NCI-H524 treated with DMSO at 0.1 percent for 48 hours (cell line): ENCODE data around the gene ZBTB20.

Experiments
- DNase-seq: peaks from one replicate; lab custom pipeline; 2025; lab: John Stamatoyannopoulos, UW

ZBTB20 gene

DNA sequence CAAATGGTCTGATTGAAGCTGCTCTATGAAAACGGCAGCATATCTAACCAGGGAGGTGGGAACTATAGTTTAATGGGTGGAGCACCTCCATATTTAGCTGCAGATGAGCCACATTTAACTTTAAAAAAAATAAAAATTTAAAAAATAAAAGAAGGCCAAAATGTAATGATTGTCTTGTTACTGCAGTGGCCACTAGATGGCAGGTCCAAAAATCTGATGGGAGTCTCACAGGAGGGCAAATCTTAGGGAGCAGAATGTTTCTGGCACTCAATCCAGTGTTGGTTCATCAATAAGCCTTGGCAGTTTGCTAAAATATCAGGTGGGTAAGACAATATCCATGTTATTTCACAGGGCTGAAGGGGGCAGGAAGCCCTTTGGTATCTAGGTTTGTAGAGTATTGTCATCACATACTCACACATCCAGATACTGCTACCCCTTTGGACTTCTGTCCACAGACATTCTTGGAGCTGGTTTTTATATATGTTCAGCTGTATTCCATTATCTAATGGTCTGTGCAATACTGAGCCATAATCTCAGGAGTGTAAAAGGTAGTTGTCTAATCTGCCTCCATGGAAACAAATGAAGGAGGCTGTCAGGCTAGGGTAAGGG lies 619.9 kb downstream of the ZBTB20 start:
- DNase-seq, result no peak

- DNase-seq, result no peak
Observed at GRCh38 chr3:114525278-114525677, 621.8 kb downstream of the ZBTB20 start.

- no peak for DNase-seq
Observed at GRCh38 chr3:114519415-114519814, 627.7 kb downstream of the ZBTB20 start.

DNA sequence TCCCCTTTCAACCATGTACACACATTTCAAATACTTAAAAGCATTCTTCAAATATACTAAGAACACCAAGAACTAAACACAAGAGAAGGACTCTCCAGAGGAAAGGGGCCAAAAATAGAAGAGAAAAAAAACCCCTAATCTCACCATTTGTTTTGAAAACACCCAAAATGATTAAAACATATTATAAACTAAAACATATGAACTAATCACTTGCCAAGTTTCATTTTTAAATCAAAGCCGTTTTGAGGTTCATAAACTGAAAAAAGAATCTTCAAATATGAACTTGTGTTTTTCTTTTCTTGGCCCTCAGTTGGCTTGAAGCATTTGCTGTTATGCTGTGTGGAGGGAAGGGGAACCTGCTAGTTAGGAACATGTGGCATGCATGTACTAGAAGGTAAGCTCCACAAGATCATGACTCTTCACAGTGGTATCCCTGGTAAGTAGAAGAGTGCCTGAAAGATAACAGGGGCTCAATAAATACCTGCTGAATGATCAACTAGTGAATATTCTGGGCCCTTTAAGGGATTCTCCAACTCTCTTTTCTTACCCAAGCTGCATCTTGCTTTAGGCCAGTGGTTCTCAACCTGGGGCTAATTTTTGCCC lies 628.8 kb downstream of the ZBTB20 start:
- no peak for DNase-seq

DNA sequence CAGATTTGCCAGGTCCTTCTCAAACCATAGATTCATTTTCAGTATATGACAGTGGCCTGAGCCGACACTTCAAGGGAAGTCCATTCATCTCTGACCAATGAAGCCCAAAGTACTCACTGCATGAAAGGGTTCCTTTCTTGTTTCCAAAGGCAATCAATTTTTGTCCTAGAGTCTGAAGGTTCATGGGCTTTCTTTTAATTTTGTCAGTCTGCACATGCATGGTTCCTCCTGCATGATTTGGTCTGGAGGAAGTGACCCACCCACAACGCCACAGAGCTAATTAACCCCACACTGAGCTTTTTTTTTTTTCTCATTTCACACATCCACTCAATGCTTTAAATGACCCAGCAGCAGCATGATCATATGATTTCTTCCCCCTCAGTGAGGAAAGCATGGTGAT lies 636.9 kb downstream of the ZBTB20 start:
- no peak for DNase-seq

DNA sequence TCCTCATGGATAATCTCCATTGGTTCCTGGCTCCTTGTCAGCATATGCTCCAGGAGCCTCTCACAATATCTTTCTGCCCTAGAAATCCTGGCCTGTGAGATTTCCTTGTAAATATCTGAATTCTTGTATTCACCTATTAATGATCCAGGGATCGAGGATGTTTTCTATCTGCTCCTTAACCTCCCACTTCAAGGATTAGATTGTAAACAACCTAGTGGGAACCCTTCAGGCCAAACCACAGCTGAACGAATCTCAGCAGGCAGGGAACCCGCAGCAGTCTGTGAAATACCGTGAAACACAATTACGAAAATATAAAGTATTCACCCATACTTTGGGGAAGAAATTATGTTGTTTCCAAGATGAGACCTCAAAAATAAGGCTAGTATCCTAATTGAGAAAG lies 637.3 kb downstream of the ZBTB20 start:
- DNase-seq, result no peak

DNA sequence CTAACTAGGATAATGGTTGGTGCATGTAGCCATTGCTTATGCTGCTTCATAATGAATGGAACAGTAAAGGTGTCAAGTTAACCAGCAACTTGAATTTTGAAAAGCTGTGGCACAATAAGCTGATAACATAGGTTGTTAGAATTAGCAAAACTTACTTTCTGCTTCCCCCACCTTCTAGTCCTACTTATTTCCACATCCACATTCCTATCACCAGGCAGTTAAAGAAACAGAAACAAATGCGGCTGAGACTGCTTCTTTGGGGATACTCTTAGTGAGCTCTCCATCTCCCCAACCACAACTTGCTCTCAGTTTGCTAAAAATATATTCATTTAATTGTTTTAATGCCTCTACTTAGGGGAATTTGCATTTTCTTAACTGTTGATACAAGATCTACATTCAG lies 638.1 kb downstream of the ZBTB20 start:
- DNase-seq, result no peak

- DNase-seq, result no peak
Observed at GRCh38 chr3:114508208-114508607, 638.9 kb downstream of the ZBTB20 start.

DNA sequence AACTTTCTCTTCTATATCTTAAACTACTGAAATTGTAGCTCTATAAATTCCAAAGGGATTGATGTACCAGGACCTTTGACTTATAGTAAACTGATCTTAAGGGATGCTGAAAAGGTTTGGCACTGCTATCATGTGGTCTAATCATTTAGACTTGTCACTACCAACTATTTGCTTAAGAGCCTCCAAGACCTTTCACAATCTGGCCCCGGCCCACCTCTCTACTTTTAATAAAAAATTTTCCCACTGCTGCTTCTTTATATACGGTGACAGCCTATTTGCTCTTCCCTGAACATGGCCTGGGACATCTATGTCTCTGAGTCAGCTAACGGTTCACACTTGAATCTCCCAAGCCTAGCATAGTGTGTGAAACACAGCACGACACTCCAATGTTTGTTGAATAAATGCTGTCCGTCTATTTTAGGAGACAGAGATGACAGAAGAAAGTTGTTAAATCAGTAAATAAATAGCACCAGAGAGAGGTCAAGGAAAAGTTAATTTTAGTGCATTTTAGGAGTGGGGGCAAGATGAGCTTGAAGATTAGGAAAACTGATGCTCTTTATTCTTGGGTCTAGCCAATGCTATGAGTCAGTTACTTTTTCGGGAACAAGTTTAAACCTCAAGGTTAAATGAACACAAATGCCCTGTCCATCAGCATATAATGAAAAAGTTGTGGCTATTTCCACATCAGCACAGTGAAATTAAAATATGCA lies 640.3 kb downstream of the ZBTB20 start:
- no peak for DNase-seq

DNA sequence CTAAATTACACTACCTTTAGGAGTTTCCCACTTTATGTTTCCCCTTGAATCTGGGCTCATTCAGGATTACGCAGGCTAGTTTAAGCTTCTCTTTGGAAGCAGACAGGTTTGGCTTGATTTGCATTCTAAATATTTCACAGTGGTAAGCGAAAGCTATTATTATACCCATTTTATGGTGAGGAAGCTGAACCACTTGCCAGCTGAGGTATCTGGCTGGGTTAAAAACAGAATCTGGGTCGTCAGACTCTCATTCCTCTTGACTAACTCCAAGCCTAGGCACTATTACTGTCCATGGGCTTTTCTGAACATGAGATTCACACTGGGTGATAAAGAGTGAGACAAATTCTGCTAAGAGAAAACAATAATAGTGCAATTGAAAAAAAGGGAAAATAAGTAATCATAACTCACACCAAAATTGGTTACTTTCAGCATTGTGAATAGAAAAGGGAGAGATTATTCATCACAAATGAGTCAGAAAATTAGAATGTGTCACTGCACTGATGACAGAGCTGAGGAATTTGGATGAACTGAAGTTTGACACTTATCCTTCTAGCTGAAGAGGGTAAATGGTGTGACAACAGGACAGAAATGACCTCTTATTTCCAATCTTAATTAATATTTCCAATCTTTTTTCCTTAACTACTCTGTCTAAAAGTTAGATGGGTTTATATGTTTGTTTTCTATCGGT lies 642.0 kb downstream of the ZBTB20 start:
- DNase-seq, result no peak

GRCh38 chr3:114502204-114502603 lies 644.9 kb downstream of the ZBTB20 start:
- DNase-seq, result no peak

DNA sequence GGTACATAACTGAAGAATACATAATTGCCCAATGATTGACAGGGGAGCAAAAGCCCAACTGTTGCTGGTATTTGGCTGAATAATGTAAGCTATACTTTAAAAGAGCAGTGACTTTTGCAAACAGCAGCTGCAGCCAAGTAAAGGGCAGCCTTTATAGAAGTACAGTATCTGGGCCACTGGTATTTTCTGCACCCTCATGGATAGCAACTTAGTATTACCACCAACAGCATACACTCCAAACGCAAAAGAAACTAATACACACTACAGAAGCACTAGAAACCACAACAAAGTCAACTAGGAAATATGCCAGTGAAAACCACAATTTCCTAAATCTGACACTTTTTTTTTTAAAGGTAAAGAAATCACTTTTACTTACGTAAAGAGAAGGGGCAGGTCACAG lies 647.1 kb downstream of the ZBTB20 start:
- no peak for DNase-seq

DNA sequence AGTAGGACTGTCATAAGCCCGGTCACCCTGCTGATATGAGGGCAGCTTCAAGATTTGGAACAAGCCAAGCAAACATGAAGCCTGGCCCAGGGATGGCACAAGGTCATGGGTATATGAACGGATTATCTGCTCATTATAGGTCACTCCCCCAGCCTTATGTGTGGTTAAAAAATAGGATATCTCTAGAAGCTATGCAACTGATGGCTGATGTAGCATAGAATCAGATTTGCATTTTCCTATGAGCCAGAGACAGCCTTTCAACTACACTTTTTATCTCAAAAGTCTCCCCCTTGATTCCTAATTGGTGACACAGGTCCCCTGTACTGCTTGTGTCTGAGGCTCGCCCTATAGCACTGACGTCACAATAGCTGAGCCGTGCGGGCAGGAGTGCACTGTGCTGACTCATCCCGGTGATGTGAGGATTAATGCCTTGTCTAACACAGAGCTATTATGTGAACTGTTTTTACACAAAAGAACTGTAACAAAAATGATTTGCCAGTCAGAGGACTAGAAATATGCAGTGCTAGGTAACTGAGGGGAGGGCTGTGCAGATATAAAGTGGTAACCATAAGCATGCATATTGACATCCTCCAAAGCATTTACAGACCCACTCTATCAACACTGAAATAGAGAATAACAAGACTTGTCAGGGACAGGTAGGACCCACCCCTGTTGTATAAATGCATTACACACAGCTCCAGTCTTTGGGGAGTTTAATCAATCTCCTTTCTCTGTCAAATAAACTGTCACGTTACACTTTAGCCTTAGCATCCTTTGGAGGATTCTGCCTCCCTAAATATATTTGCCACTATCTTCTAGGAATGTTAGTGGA lies 648.3 kb downstream of the ZBTB20 start:
- DNase-seq, result no peak

- no peak for DNase-seq
Observed at GRCh38 chr3:114496874-114497273, 650.2 kb downstream of the ZBTB20 start.

GRCh38 chr3:114496466-114496865 lies 650.6 kb downstream of the ZBTB20 start:
- no peak for DNase-seq

- no peak for DNase-seq
Observed at GRCh38 chr3:114496021-114496434, 651.1 kb downstream of the ZBTB20 start.

DNA sequence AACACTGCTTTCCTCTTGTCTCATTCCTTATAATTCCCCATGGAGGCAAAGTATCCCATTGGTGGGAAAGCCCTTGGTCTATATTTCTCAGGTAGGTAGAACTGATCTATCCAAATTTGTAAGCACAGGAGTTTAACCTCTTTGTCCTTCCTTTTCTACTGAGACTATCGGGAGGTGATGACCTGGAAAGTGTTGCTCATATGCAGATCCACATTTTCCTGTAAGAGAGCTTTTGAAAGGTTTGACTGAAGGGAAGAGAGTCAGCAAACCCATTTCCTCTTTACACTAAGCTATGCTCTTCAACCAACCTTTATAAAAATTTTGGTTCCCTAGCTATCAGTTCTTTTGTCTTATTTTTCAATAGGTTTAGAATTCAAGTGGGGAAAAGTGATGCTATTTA lies 652.6 kb downstream of the ZBTB20 start:
- DNase-seq, result no peak

DNA sequence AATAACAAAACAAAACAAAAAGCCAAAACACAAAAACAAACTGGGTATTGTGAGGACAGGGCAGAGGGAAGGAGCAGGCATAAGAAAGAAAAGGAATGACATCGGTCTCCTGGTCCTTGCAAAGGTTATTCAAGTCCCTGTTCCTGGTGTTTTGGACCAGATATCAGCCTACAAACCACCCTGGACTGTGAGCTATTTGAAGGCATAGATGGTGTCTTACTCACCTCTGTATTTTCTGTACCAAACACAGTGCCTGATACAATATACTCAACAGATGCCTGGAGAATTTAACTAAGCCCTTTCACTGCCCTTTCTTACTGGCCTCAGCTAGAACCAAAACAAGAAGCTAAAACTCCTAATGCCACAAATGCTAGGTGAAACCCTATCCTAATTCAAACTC lies 656.3 kb downstream of the ZBTB20 start:
- DNase-seq, result no peak

GRCh38 chr3:114487502-114487901 lies 659.6 kb downstream of the ZBTB20 start:
- no peak for DNase-seq

GRCh38 chr3:114484919-114485318 lies 662.2 kb downstream of the ZBTB20 start:
- no peak for DNase-seq

- no peak for DNase-seq
Observed at GRCh38 chr3:114481113-114481512, 666.0 kb downstream of the ZBTB20 start.

- DNase-seq, result no peak
Observed at GRCh38 chr3:114480442-114480841, 666.6 kb downstream of the ZBTB20 start.
